ENCODE data around the gene PTPRG. TPM values are rescaled to one million over a fixed set of nuclear protein-coding genes. Genes with fewer than 3 reads are reported as not detected.

PTPRG gene
- total RNA-seq, 1 donor = 41.0 TPM

- no peak overlapping the region for H3K4me3 ChIP-seq (ENCODE audit: low read depth, low read length)
Measured at GRCh38 chr3:62193586-62194345, 632.4 kb downstream of the PTPRG start.

DNA sequence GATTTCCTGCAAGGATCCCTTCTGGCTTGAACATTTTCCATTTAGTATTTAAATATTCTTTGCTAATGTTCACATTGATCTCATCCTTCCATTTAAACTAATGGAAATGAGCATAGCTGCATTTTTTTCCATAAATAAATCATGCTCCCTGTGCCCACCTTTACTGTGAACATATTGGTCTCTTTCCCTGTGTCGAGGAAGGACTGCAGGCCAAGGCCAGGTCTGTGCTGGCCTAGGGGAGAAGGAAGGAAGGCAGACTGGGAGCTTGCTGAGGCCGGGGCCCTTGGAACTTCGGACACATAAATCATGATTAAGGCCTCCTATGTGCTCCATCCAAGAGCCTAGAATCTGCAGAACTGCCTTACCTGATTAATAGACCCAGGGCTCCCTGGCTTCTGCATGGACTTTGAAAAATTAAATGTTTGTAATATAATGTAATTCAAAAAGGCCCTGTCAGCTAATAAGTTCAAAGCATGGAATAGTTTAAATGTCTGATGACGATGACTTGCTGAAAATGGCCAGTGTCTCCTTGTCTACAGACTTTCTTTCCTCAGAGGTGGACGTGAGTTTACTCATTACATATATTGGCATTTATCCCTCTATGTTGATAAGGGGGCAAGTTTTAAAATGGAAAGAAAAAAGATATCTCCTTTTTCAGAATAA lies 636.1 kb downstream of the PTPRG start:
- no peak for DNase-seq (ENCODE audit: low read depth)
- H3K4me3 ChIP-seq (ENCODE audit: low read depth, low read length) = no peak overlapping the region
- no peak for TF ChIP-seq CTCF (IDR thresholded peaks at IDR 0.05; ENCODE audit: insufficient read depth, low read depth, low read length)

More at GRCh38 chr3:62193586-62194345, 632.4 kb downstream of the PTPRG start:
- TF ChIP-seq CTCF (IDR thresholded peaks at IDR 0.05; ENCODE audit: insufficient read depth, low read depth, low read length) = no peak
- DNase-seq (ENCODE audit: low read depth) = no peak

DNA sequence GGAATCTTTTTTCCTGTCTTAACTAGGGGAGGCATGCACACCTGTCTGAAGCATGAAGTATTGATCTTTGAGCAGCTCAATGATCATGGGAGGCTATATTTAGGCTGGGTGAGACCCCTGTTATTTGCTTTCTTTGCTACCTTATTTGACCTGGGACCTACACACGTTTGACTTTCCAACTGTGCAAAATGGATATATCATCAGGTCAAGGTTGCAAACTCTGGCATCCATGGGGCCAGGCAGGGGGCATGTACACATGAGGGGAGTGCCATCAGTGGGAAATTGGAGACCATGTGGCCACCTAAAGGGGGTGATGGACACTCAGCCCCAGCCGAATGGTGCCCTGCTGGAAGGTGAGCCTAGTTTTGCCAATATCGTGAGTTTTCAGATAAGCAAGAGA lies 637.8 kb downstream of the PTPRG start:
- H3K4me3 ChIP-seq (ENCODE audit: low read depth, low read length) = no peak overlapping the region
- DNase-seq (ENCODE audit: low read depth) = no peak
- TF ChIP-seq CTCF (IDR thresholded peaks at IDR 0.05; ENCODE audit: insufficient read depth, low read depth, low read length) = no peak

DNA sequence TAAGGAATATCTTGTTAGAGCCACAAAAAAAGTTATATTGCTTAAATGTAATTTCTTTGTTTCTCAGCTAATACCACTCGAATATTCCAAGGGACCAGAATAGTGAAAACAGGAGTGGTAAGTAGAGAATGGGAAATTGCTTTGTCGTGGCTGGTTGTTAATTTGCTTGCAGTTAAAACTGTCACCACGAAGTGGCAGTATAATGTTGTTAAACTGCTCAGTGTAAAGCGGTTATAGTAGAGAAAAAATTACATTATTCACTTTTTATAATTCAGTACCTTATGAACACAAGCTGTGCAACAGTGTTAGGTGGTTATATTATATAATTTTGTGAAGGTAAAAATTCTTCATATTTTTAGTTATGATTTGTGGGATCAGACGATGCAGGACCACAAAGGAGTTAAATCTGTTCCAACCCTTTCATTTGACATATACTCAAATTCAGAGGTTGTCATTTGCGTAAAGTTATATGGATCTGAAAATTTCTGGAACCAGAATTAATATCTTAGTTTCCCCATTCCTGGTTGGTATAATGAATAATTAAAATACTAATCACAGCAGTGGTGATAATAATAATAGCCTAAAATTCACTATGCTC lies 640.2 kb downstream of the PTPRG start:
- TF ChIP-seq CTCF (IDR thresholded peaks at IDR 0.05; ENCODE audit: insufficient read depth, low read depth, low read length) = peak; percentile 59
- DNase-seq (ENCODE audit: low read depth) = peak; percentile 39

DNA sequence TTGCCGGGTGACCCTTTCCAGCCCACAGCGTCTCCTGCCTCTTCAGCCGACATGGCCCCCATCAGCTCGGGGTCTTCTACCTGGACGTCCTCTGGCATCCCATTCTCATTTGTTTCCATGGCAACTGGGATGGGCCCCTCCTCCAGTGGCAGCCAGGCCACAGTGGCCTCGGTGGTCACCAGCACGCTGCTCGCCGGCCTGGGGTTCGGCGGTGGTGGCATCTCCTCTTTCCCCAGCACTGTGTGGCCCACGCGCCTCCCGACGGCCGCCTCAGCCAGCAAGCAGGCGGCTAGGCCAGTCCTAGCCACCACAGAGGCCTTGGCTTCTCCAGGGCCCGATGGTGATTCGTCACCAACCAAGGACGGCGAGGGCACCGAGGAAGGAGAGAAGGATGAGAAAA lies 641.8 kb downstream of the PTPRG start:
- no peak for DNase-seq (ENCODE audit: low read depth)
- H3K4me3 ChIP-seq (ENCODE audit: low read depth, low read length) = no peak overlapping the region
- no peak for TF ChIP-seq CTCF (IDR thresholded peaks at IDR 0.05; ENCODE audit: insufficient read depth, low read depth, low read length)

More for the DNA sequence above, 640.2 kb downstream of the PTPRG start:
- no peak overlapping the region for H3K4me3 ChIP-seq (ENCODE audit: low read depth, low read length)

DNA sequence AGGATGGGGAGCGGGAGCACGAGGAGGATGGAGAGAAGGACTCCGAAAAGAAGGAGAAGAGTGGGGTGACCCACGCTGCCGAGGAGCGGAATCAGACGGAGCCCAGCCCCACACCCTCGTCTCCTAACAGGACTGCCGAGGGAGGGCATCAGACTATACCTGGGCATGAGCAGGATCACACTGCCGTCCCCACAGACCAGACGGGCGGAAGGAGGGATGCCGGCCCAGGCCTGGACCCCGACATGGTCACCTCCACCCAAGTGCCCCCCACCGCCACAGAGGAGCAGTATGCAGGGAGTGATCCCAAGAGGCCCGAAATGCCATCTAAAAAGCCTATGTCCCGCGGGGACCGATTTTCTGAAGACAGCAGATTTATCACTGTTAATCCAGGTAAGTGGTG lies 642.2 kb downstream of the PTPRG start:
- no peak overlapping the region for H3K4me3 ChIP-seq (ENCODE audit: low read depth, low read length)
- no peak for TF ChIP-seq CTCF (IDR thresholded peaks at IDR 0.05; ENCODE audit: insufficient read depth, low read depth, low read length)
- DNase-seq (ENCODE audit: low read depth) = no peak
